Measurements from ENCODE around the gene CACNA1F.

CACNA1F gene

GRCh38 chrX:49244207-49244606 is 11.1 kb upstream of the CACNA1F start:
- H3K27ac ChIP-seq: no peak overlapping the region
- TF ChIP-seq CTCF (IDR thresholded peaks at IDR 0.05): no peak
- no peak overlapping the region for H3K4me3 ChIP-seq
- DNase-seq (ENCODE audit: low spot score): no peak

GRCh38 chrX:49243166-49243565 is 10.0 kb upstream of the CACNA1F start:
- Histone ChIP-seq H3K4me3 (no peak overlapping the region), H3K27ac (no peak overlapping the region)
- no peak for TF ChIP-seq CTCF (IDR thresholded peaks at IDR 0.05)
- DNase-seq (ENCODE audit: low spot score): no peak

DNA sequence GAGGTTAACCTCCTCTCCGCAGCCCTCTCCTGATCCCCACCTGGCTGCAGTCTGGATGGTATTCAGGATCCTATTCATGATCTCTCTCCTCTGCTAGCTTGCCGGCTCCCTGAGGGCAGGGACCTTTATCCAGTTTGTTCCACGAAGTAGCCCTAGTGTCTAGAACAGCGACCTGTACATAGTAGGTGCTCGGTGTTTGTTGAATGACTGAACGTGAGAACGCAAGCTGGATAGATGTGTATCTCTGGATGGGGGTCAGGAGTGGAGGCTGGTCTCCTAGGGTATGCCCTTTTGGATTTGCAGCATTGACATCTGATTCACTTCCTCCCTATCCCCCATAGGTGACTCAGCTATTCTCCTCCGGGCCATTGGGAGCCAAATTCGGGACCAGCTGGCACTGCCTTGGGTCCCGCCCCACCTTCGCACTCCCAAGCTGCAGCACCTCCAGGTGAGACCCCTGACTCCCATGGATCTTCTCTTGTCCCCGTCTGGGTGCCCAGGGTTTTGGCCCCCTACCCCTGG is 9.5 kb upstream of the CACNA1F start:
- Histone ChIP-seq H3K27ac (no peak overlapping the region), H3K4me3 (no peak overlapping the region)
- DNase-seq (ENCODE audit: low spot score): no peak
- no peak for TF ChIP-seq CTCF (IDR thresholded peaks at IDR 0.05)

GRCh38 chrX:49238735-49239134 is 5.6 kb upstream of the CACNA1F start:
- Histone ChIP-seq H3K27ac (no peak overlapping the region), H3K4me3 (no peak overlapping the region)
- DNase-seq (ENCODE audit: low spot score): no peak
- no peak for TF ChIP-seq CTCF (IDR thresholded peaks at IDR 0.05)

DNA sequence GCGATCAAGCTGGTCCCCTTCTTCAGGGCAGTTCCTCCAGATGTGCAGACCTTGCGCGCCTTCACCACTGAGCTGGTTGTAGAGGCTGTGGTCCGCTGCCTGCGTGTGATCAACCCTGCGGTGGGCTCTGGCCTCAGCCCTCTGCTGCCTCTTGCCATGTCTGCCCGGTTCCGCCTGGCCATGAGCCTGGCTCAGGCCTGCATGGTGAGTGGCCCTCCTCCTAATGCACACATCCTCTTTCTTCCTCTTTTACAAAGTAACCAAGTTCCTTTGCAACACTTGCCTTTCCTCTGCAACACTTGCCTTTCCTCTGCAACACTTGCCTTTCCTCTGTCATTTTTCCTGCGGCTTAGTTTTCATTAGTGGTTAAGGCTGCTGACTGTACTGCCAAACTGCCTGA is 3.9 kb upstream of the CACNA1F start:
- no peak for DNase-seq (ENCODE audit: low spot score)
- no peak for TF ChIP-seq CTCF (IDR thresholded peaks at IDR 0.05)
- Histone ChIP-seq H3K27ac (no peak overlapping the region), H3K4me3 (no peak overlapping the region)

GRCh38 chrX:49233887-49234555 is 881 bp upstream of the CACNA1F start:
- Histone ChIP-seq H3K4me3 (peak overlapping the region; percentile 28), H3K27ac (no peak overlapping the region)
- no peak for DNase-seq (ENCODE audit: low spot score)
- TF ChIP-seq CTCF (IDR thresholded peaks at IDR 0.05): no peak

GRCh38 chrX:49232525-49232924 is 615 bp downstream of the CACNA1F start:
- no peak for DNase-seq (ENCODE audit: low spot score)
- no peak for TF ChIP-seq CTCF (IDR thresholded peaks at IDR 0.05)
- no peak overlapping the region for H3K27ac ChIP-seq
- no peak overlapping the region for H3K4me3 ChIP-seq

Data from coronary artery (tissue), 2 donors.